ENCODE data around the gene FAM184B.
"Not testable (repeated sequence)": the region's sequence is repeated elsewhere in the genome, so short reads cannot be mapped to it uniquely, and the experiment has no call there.

The FAM184B gene

DNA sequence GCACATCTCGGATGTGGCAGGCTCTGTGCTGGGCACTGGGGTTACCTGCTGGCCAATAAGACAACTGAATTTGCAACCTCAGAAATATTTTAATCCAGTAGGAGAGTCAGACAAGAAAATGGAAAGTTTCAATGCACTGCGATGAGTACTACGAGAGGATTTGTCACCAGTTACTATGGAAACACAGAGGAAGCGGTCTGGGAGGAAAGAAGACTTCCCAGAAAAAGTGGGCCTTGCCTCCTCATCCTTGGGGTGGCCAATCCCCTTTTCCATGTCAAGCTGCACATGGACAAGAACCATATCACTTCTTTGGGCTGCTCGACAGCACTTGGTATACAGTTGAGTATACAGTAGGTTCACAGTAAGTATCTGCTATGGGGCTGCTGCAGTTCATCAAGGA, 67.6 kb downstream of the FAM184B start:
- DNase-seq = no peak

- no peak for DNase-seq
These were observed 69.3 kb downstream of the FAM184B start for GRCh38 chr4:17712166-17712565.

GRCh38 chr4:17711206-17711605, 70.2 kb downstream of the FAM184B start:
- DNase-seq = not testable (repeated sequence)

DNA sequence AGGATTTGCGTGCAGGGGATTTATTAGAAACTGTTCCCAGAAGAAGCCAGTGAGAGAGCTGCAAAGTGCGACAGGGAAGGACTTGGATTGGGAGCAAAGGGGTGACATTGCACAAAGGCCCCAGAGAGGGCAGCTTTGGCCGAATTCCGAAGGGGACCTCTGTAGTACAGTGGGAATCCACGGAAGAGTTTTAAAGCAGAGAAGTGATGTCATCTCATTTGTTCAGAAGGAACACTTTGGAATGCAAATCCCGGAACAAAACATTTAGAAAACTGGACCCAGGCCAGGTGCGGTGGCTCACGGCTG, 71.7 kb downstream of the FAM184B start:
- no peak for DNase-seq

DNA sequence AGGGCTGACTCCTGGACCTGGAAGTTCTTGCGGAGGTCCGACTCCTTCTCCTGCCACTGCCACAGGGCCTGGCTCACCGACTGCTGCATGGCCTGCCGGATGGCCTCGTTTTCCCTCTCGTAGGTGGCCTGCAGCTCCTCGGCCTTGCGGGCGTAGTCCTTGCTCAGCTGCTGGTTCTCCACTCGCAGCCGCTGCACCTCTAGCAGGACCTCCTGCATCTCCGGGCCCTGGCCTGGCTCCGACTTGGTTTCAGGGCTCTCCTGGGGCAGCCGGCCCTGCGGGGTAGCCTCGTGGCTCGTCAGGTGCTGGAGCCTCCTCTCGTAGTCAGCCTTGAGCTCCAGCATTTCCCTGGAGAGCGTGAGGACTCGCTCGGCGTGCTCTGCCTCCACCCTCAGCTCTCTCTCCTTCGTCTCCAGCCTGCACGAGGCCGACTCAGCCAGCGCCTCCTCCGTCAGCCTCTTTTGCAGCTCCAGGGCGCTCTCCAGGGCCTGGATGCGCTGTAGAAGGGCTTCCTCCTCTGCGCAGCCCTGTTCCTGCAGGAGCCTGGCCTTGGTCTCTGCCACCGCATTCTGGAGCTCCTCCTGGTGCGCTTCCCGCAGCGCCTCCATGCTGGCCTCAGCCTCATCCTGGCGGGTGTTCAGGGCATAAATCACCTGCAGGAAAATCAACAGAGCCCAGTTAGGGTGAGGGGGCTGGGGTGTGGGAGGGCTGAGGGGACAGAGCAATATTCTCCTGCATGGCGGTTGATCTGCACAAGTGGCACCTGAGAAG, 72.2 kb downstream of the FAM184B start:
- no peak for DNase-seq

DNA sequence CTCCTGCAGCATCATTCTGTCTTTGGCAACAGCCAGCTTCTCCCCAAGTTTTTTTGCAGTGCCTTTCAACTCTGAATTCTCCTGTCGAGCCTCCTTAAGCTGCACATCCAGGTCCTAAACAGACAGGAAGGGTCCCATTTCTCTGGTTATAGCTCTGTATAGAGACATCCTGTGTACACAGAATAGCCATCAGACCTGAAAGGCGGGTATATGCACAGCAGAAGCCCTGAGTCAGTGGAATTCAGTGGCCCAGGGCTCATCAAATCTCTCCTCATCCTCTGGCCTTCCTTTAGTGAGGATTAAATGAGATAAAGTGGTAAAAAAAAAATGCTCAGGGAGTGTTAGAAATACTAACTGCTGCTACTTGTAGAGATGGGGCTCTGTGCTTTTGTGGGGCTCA, 73.8 kb downstream of the FAM184B start:
- no peak for DNase-seq

DNA sequence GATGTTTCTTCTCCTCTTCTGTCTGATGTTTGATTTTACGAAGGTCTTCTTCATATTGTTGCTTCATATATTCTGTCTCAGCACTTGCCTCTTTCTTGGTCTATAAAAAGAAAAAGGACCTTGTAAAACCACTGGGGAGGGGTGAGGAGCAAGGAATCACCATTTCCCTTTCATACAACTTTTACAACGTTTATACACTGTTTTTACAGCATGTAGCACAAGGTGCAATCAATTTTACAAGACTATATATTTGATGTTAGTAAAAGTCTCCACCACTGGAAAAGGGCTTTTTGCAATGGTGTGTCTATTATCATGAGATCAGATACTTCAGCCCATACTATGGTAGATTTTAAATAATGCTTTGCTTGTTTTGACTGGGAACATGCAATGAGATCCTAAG, 76.3 kb downstream of the FAM184B start:
- DNase-seq = no peak

- DNase-seq = no peak
These were observed 77.3 kb downstream of the FAM184B start for GRCh38 chr4:17704020-17704650.

DNA sequence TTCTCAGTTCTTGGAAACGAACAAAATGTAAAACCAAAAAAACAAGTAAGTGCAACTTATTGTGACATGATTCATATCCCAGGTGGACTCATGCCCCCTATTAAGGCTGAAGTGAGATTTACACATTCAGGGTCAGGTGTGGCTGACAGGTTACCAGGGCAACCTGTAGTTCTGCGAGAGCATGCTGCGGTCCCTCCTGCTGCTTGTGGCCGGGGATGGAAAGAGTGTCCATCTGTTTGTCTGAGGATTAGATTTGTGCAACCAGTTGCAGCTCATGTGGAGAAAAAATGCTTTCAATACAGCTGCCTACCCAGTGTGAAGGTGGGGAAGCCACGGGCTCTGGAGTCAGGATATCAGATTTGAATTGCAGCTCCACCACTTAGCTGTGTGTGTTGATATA, 78.8 kb downstream of the FAM184B start:
- no peak for DNase-seq

DNA sequence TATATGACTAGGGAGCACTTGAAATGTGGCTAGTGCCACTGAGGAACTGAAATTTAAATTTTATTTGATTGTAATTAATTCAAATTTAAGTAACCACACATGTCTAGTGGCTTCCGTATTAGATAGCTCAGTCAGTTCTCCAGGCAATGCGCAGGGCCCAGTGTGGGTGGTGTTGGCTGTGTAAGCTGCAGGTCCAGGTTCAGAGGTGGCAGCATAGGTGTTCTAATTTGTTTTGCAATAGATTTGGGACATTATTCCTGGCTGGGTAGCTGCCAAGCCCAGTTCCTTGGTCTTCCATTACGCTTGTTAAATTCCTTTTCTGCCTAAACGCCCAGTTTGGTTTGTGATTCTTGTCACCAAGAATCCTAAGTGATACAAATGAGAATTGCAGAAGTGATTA, 79.5 kb downstream of the FAM184B start:
- DNase-seq = no peak

- no peak for DNase-seq
These were observed 80.1 kb downstream of the FAM184B start for GRCh38 chr4:17701138-17701839.

DNA sequence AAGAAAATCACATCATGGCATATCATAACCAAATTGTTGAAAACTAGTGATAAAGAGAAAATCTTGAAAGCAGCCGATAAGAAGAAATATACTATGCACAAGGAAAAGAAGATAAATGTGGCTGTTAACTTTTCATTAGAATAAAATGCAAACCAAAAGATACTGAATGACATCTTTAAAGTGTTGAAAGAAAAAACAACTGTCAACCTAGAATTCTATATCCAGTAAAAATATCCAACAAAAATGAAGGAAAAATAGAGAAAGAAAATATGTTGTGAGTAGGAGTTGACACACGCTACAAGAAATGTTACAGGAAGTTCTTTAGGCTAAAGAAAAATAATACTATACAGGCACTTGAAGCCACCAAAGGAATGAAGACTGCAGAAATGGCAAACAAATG, 82.0 kb downstream of the FAM184B start:
- DNase-seq = no peak

DNA sequence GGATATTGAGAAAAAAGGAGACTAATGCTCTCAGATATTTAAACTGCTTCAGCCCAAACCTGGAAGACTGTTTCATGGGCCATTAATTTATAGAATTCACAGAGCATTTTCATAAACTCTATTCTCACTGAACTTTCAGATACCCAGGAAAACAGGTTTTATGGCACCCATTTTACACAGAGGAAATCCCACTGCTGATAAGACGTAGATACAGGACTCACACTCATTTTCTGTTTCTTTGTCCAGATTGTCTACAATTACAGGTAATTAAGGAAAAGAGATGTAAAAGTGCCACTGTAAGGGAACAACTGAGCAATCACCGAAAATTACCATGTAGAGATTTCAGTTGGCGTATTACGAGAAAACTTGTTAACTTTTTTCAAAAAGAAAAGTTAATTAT, 83.3 kb downstream of the FAM184B start:
- DNase-seq = no peak

- DNase-seq = no peak
These were observed 86.1 kb downstream of the FAM184B start for GRCh38 chr4:17695341-17695740.

DNA sequence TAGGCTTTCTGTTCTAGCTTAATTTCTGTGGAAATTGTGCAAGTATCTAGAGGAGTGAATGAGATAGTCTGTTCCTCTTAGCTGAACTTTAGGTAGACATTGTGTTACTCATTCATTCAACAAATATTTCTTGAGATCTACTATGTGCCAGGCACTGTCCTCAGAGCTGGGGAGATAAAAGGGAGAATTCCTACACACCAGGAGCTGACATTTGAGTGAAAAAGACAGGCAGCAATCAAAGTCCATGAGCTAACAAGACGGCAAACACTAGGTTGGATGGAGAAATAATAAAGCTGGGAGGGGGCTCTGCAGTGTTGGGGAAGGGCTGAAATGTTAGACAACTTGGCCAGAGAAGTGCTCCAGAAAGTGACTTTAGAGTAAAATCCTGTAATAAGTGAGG, 86.9 kb downstream of the FAM184B start:
- DNase-seq = no peak

DNA sequence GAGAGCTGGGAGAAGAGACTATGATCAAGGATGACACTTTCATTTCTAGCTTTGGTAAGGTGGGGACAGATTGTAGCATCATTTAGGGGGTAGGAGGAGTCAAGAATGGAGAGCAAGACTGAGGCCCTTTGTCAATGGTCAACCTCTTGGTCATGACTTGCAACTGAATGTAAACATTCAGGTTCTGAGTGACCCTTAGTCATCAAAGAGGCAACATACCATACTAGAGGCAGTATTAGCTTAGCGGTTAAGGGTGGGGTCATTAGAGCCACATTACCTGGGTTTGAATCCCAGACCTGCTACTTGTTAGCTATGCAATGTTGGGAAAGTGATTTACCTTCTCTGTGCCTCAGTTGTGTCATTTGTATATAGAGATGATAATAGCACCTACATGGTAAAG, 90.5 kb downstream of the FAM184B start:
- DNase-seq = no peak

DNA sequence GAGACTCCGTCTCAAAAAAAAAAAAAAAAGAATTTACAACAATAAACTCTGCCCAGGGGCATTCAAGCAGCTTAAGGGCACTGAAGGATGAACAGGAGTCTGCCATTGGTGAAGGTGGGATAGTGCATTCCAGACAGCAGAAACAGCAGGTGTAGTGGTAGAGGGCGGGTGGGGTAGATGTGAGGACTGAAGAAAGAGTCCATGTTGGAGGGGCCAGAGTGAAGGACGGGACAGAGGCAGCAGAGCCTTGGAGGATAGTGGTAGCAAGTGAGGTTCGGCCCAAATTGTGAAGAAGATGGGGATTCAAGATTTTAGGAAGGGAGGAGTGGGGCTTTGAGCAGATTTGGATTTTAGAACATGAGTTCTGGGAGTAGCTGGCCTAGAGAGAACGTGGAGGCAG, 91.3 kb downstream of the FAM184B start:
- no peak for DNase-seq

DNA sequence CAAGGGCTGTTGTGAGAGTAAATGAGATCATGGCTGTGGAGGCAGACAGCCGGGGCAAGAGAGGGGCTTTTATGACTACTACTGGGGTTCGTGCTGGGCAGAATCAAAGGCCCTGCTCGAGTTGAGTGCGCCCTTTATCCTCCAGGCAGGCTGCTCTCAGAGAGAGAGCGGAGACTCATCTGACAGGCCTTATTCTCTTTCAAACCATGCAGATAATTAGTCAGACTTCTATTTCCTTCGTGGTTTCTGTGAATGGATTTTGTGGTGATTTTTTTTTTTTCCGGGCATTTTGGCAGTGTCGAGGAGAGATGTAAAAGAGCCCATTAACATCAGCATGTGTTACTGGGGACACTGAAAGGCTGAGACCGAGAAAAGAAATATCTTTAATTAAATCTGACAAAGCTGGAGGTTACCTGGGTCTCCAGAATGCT, 93.4 kb downstream of the FAM184B start:
- no peak for DNase-seq

GRCh38 chr4:17687237-17687857, 94.1 kb downstream of the FAM184B start:
- DNase-seq = no peak

DNA sequence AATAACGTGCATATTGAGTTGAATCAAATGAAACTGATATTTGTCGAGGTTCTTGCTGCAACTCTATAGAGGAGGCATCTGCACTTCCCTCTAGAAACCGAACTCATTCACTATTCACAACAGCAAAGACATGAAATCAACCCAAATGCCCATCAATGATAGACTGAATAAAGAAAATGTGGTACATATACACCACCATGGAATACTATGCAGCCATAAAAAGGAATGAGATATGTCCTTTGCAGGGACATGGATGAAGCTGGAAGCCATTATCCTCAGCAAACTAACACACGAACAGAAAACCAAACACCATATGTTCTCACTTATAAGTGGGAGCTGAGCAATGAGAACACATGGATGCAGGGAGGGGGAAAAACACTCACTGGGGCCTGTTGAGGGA, 96.8 kb downstream of the FAM184B start:
- not testable (repeated sequence) for DNase-seq

DNA sequence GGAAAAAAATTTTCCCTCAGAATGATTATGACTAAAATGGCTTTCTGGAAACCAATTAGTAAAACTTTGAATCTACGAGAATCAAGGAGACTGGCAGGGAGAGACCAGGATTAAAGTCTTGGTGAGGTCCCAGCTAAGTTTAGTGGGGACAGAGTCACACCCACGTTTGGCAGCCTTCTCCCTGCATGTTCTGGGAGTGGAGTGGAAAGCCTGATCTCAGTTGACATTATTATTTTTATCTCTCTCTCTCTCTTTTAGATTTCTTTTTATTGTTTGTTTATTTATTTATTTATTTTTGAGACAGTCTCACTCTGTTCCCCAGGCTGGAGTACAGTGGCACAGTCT, 99.2 kb downstream of the FAM184B start:
- no peak for DNase-seq

DNA sequence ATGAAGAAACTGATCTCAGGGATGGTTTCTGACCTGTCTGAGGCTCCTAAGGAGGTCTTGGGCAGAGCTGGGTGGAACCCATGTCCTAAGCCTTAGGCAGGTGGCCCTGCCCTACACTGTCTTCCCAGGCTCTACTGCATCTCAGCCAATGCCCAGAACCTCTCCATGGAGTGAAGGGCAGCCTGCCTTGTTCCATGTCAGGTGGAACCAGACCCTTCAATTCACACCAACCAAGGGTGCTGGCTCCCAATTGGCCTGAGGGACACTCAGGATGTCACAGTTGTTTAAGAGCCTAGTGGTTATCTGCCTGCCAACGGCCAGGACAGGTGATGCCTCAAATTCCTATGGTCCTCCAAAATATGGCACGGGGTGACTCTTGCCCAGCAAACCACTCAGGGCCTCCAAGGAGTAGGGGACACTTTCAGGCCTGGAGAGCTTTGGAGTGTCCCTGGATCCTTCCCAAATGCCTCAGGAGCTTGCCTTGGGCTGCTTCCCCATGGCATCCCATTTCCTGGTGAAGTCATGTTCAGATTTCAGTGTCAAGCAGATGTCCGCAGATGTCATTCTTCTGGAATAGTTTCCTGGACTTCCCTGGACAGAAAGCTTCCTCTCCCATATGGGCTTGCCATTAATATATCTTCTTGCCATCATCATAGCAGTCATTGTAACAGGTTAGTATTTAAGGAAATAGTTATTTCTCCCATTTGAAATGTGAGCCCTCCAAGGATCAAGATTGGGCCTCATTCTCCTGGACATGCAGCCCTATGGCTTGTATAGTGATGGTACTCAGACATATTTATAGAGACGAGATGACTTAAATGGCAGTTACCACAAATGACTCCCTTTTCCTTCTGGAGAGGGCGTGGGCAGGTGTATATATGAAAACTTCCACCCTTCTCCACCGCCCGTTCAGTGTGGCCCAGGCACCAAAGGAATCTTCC, 99.9 kb downstream of the FAM184B start:
- DNase-seq = no peak
